ENCODE data around the gene LHFPL3. TPM values are rescaled to one million over a fixed set of nuclear protein-coding genes. Genes with fewer than 3 reads are reported as not detected.
A peak's percentile ranks its signal among the peaks of the same experiment; 100 is the strongest.

The LHFPL3 gene
- total and polyA plus RNA-seq, 12 donors = 0.14 TPM; not detected in 11

DNA sequence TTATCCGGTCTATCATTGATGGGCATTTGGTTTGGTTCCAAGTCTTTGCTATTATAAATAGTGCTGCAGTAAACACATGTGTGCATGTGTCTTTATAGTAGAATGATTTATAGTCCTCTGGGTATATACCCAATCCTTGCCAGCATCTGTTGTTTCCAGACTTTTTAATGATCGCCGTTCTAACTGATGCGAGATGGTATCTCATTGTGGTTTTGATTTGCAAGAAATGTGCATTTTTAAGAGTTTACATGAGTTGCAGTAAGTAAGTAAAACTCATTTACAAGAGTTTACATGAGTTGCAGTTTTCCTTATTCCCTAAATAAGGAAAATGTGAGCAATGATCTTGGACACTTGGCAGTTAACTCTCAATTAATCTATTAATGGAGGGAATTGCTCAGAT is 312.1 kb downstream of the LHFPL3 start:
- H3K4me1 ChIP-seq (replicated peaks in 1 of 2) = no peaks in the 10 kb centered on the region
- H3K4me3 ChIP-seq = no peak overlapping the region
- TF ChIP-seq POLR2A (IDR thresholded peaks at IDR 0.05) = no peak
- TF ChIP-seq, protein P1, sequence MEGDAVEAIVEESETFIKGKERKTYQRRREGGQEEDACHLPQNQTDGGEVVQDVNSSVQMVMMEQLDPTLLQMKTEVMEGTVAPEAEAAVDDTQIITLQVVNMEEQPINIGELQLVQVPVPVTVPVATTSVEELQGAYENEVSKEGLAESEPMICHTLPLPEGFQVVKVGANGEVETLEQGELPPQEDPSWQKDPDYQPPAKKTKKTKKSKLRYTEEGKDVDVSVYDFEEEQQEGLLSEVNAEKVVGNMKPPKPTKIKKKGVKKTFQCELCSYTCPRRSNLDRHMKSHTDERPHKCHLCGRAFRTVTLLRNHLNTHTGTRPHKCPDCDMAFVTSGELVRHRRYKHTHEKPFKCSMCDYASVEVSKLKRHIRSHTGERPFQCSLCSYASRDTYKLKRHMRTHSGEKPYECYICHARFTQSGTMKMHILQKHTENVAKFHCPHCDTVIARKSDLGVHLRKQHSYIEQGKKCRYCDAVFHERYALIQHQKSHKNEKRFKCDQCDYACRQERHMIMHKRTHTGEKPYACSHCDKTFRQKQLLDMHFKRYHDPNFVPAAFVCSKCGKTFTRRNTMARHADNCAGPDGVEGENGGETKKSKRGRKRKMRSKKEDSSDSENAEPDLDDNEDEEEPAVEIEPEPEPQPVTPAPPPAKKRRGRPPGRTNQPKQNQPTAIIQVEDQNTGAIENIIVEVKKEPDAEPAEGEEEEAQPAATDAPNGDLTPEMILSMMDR (IDR thresholded peaks at IDR 0.05) = no peak
- no peaks in the 10 kb centered on the region for H3K36me3 ChIP-seq (replicated peaks in 1 of 2)
- H3K9me3 ChIP-seq (replicated peaks in 1 of 3) = no peaks in the 10 kb centered on the region
- DNase-seq = no peak
- no peak overlapping the region for H3K27ac ChIP-seq
- no peaks in the 10 kb centered on the region for H3K27me3 ChIP-seq
- WGBS, 4 donors = 88 to 93% (median 91%) methylated on average over 4 of the region's 4 CpGs
- intact Hi-C loops (cut with DNase I) = no loop called here

DNA sequence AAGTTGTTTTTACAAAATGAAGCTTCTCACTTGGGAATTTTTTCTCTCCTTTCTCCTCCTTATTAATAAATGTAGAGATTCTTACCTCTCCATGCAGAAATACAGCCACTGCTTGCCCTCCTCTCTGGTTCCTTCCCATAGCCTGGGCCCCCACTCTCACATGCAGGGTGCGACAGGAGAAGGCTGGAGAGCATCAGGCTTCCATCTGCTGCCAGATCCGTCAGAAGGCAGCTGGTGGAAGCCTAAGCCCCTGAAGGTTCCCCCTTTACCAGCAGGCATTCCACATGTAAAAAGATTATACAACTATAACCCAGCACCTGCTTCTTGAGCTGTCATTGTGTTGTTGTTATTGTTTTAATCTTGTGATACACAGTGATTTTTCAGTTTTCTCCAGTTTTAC is 314.2 kb downstream of the LHFPL3 start:
- intact Hi-C loops (cut with DNase I) = no loop called here
- WGBS, 4 donors = 44 to 59% (median 51%) methylated on average over 2 of the region's 2 CpGs
- no peak for DNase-seq

DNA sequence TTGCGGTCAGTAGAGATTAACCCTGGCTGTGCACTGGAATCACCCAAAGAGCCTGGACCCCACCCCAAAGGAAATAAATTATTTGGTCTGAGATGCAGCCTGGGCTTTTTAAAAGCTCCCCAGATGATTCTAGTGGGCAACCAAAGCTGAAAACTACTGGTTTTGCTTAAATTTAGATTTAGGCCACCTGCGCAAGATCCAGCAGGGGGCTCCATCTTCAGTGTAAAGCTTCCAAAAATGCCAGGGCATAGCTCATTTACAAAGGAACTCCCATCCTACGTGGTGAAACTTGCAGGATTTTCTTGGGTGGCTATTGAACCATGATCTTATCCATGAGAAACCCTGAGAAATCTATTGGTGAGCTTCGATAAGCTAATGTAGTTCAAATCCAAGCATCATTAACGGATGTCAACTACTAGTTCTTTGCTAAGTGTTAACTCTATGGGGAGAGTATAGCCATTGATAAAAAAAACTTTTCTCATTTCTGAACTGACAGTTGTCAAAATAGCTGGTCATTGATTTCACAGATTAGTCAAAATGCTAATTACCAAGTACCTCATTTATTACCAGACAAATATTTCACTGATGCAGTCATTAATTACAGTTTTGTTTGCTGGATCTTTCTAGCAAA is 315.3 kb downstream of the LHFPL3 start:
- WGBS, 4 donors = 40 to 64% (median 59%) methylated on average over 5 of the region's 5 CpGs
- no peak for DNase-seq
- intact Hi-C loops (cut with DNase I) = no loop called here
- Histone ChIP-seq H3K27ac (no peak overlapping the region), H3K4me3 (no peak overlapping the region), H3K4me1 (replicated peaks in 1 of 2) (no peaks in the 10 kb centered on the region), H3K9me3 (replicated peaks in 1 of 3) (no peaks in the 10 kb centered on the region), H3K27me3 (no peaks in the 10 kb centered on the region), H3K36me3 (replicated peaks in 1 of 2) (no peaks in the 10 kb centered on the region)
- TF ChIP-seq, protein P1 (IDR thresholded peaks at IDR 0.05) = peak in 2 of 6 experiments; percentile 19 to 20
- no peak for TF ChIP-seq POLR2A (IDR thresholded peaks at IDR 0.05)

More for the DNA sequence above, 314.2 kb downstream of the LHFPL3 start:
- H3K27ac ChIP-seq = no peak overlapping the region
- H3K4me3 ChIP-seq = no peak overlapping the region
- TF ChIP-seq, protein P1 (IDR thresholded peaks at IDR 0.05) = no peak
- no peak for TF ChIP-seq POLR2A (IDR thresholded peaks at IDR 0.05)
- H3K4me1 ChIP-seq (replicated peaks in 1 of 2) = no peaks in the 10 kb centered on the region
- no peaks in the 10 kb centered on the region for H3K9me3 ChIP-seq (replicated peaks in 1 of 3)
- no peaks in the 10 kb centered on the region for H3K36me3 ChIP-seq (replicated peaks in 1 of 2)
- H3K27me3 ChIP-seq = no peaks in the 10 kb centered on the region

GRCh38 chr7:104650991-104651640 is 322.7 kb downstream of the LHFPL3 start:
- no peaks in the 10 kb centered on the region for H3K4me1 ChIP-seq (replicated peaks in 1 of 2)
- H3K27me3 ChIP-seq = no peaks in the 10 kb centered on the region
- no peaks in the 10 kb centered on the region for H3K36me3 ChIP-seq (replicated peaks in 1 of 2)
- DNase-seq = no peak
- no peak overlapping the region for H3K27ac ChIP-seq
- intact Hi-C loops (cut with DNase I) = no loop called here
- no peak overlapping the region for H3K4me3 ChIP-seq
- TF ChIP-seq, protein P1 (IDR thresholded peaks at IDR 0.05) = no peak
- TF ChIP-seq POLR2A (IDR thresholded peaks at IDR 0.05) = no peak
- WGBS, 4 donors = 66 to 81% (median 69%) methylated on average over 9 of the region's 9 CpGs
- no peaks in the 10 kb centered on the region for H3K9me3 ChIP-seq (replicated peaks in 1 of 3)

Measured in adrenal gland (tissue), 12 donors.